Loucy (cell line): ENCODE results near the gene SARNP.

Source experiments
- EZH2phosphoT487 ChIP-seq: fragments of 200-600 bp; IDR thresholded peaks from 2 replicates; pipeline ENCODE4 v1.6.1; 2018; ENCODE audit warnings: antibody characterized with exemption, mild to moderate bottlenecking, moderate library complexity, borderline replicate concordance
- TF ChIP-seq, protein P1 (sequence below): fragments of 200-600 bp; sonication (generic); conservative IDR thresholded peaks from 2 replicates; pipeline ENCODE4 v1.5.1; 2014; ENCODE audit warnings: mild to moderate bottlenecking, antibody characterized with exemption, low read length

DNA sequence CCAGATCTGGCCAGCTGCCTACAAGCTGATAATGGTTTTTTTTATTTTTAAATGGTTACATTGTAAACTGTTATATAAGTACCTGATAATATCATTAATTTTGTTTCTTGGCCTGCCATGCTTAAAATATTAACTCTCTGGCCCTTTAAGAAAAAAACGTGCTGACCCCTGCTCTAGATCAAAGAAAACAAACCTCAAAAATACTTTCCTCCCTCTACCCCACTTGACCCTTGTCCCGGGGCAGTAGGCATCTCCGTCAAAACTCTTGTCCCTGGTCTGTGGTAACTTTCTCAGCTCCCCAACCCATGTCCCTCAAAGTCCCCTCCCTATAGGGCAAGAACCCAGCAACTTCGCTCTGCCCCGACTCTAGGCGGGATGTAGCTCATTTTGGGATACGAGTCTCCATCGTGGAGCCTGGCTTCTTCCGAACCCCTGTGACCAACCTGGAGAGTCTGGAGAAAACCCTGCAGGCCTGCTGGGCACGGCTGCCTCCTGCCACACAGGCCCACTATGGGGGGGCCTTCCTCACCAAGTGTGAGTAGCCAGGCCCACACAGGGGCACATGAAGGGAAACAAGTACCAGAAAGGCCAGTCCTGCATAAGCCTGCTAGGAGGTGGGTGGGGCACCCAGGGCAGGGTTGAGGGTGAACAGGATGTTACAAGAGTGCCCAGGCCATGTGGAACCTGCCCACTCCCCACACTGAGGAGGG, 93.9 kb downstream of the SARNP start:
- TF ChIP-seq, protein P1, sequence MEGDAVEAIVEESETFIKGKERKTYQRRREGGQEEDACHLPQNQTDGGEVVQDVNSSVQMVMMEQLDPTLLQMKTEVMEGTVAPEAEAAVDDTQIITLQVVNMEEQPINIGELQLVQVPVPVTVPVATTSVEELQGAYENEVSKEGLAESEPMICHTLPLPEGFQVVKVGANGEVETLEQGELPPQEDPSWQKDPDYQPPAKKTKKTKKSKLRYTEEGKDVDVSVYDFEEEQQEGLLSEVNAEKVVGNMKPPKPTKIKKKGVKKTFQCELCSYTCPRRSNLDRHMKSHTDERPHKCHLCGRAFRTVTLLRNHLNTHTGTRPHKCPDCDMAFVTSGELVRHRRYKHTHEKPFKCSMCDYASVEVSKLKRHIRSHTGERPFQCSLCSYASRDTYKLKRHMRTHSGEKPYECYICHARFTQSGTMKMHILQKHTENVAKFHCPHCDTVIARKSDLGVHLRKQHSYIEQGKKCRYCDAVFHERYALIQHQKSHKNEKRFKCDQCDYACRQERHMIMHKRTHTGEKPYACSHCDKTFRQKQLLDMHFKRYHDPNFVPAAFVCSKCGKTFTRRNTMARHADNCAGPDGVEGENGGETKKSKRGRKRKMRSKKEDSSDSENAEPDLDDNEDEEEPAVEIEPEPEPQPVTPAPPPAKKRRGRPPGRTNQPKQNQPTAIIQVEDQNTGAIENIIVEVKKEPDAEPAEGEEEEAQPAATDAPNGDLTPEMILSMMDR, result no peak
- no peak for TF ChIP-seq EZH2phosphoT487
